ENCODE results near the gene TMEM183A.
A peak's percentile ranks its signal among the peaks of the same experiment; 100 is the strongest.
"Not testable (repeated sequence)": the region's sequence is repeated elsewhere in the genome, so short reads cannot be mapped to it uniquely, and the experiment has no call there.

TMEM183A gene

DNA sequence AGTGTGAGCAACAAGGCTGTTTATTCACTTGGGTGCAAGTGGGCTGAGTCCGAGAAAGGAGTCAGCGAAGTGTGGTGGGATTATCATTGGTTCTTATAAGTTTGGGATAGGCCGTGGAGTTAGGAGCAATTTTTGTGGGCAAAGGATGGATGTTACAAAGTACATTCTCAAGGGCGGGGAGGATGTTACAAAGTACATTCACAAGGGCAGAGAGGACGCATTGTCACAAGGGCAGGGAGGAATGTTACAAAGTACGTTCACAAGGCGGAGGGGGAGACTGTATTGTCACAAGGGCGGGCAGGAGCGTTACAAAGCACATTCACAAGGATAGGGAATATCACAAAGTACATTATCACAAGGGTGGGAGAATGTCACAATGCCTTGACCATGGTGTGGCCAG, 5.2 kb upstream of the TMEM183A start:
- TF ChIP-seq POLR2A (IDR thresholded peaks at IDR 0.05; ENCODE audit: low read depth, low read length) = no peak
- no peak for TF ChIP-seq TAF1 (IDR thresholded peaks at IDR 0.05; ENCODE audit: low read depth, low read length)
- TF ChIP-seq POU2F2 (IDR thresholded peaks at IDR 0.05; ENCODE audit: low read depth, low read length) = no peak
- TF ChIP-seq SPI1 (IDR thresholded peaks at IDR 0.05; ENCODE audit: low read depth, low read length) = no peak
- TF ChIP-seq PAX5 (IDR thresholded peaks at IDR 0.05; ENCODE audit: insufficient read depth, low read length, severe bottlenecking) = no peak
- no peak for TF ChIP-seq POLR2AphosphoS5 (IDR thresholded peaks at IDR 0.05; ENCODE audit: low read depth, low read length)
- no peak for DNase-seq (ENCODE audit: insufficient read length, low spot score)
- FAIRE-seq = no peak

DNA sequence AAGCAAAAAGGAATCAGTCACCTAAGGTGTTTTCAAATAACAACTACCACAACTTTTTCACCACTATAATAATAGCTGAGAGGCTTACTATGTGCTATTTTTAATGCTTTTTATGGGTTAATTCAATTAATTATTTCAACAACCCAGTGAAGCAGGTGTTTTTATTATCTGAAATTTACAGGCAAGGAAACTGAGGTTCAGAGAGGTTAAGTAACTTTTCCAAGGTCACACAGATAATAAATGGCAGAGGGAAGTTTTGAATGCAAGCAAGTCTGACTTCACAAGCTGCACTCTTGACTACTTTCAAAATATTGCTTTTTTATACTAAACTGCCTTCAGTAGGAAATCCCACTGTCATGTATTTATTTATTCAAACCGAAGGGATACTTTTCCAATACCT, 4.2 kb upstream of the TMEM183A start:
- DNase-seq (ENCODE audit: insufficient read length, low spot score) (no peak), FAIRE-seq (no peak)
- TF ChIP-seq POLR2AphosphoS5 (IDR thresholded peaks at IDR 0.05; ENCODE audit: low read depth, low read length) = no peak

DNA sequence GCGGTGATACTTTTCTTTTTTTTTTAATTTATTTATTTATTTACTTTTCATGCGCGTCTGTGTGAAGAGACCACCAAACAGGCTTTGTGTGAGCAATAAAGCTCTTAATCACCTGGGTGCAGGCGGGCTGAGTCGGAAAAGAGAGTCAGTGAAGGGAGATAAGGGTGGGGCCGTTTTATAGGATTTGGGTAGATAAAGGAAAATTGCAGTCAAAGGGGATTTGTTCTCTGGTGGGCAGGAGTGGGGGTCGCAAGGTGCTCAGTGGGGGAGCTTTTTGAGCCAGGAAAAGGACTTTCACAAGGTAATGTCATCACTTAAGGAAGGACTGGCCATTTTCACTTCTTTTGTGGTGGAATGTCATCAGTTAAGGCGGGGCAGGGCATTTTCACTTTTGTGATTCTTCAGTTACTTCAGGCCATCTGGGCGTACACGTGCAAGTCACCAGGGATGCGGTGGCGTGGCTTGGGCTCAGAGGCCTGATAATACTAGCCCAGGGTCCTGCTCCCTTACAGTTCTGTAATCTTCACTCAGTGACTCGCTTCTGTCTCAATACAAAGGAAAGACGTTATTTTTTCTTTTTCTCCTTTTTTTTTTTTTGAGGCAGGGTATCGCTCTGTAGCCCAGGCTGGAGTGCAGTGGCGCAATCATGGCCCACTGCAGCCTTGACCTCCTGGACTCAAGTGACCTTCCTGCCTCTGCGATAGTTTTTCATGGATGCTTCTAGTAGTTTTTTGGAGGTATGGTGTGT, 1.6 kb upstream of the TMEM183A start:
- not testable (repeated sequence) for FAIRE-seq; DNase-seq (ENCODE audit: insufficient read length, low spot score)

- TF ChIP-seq POLR2AphosphoS5 (IDR thresholded peaks at IDR 0.05; ENCODE audit: low read depth, low read length) = no peak
- no peak for TF ChIP-seq POU2F2 (IDR thresholded peaks at IDR 0.05; ENCODE audit: low read depth, low read length)
- TF ChIP-seq PAX5 (IDR thresholded peaks at IDR 0.05; ENCODE audit: insufficient read depth, low read length, severe bottlenecking) = no peak
- TF ChIP-seq TAF1 (IDR thresholded peaks at IDR 0.05; ENCODE audit: low read depth, low read length) = no peak
- no peak for TF ChIP-seq SPI1 (IDR thresholded peaks at IDR 0.05; ENCODE audit: low read depth, low read length)
- TF ChIP-seq POLR2A (IDR thresholded peaks at IDR 0.05; ENCODE audit: low read depth, low read length) = no peak
- no peak for FAIRE-seq
- no peak for DNase-seq (ENCODE audit: insufficient read length, low spot score)
Measured at GRCh38 chr1:203009185-203009584, 2.0 kb downstream of the TMEM183A start.

GRCh38 chr1:203011582-203011981, 4.4 kb downstream of the TMEM183A start:
- TF ChIP-seq POLR2AphosphoS5 (IDR thresholded peaks at IDR 0.05; ENCODE audit: low read depth, low read length) = no peak
- no peak for TF ChIP-seq POLR2A (IDR thresholded peaks at IDR 0.05; ENCODE audit: low read depth, low read length)
- no peak for TF ChIP-seq PAX5 (IDR thresholded peaks at IDR 0.05; ENCODE audit: insufficient read depth, low read length, severe bottlenecking)
- no peak for TF ChIP-seq SPI1 (IDR thresholded peaks at IDR 0.05; ENCODE audit: low read depth, low read length)
- no peak for TF ChIP-seq POU2F2 (IDR thresholded peaks at IDR 0.05; ENCODE audit: low read depth, low read length)
- TF ChIP-seq TAF1 (IDR thresholded peaks at IDR 0.05; ENCODE audit: low read depth, low read length) = no peak
- DNase-seq (ENCODE audit: insufficient read length, low spot score) (no peak), FAIRE-seq (no peak)

GRCh38 chr1:203017061-203017460, 9.9 kb downstream of the TMEM183A start:
- DNase-seq (ENCODE audit: insufficient read length, low spot score) = no peak
- FAIRE-seq = no peak
- TF ChIP-seq PAX5 (IDR thresholded peaks at IDR 0.05; ENCODE audit: insufficient read depth, low read length, severe bottlenecking) (no peak), POU2F2 (IDR thresholded peaks at IDR 0.05; ENCODE audit: low read depth, low read length) (no peak), SPI1 (IDR thresholded peaks at IDR 0.05; ENCODE audit: low read depth, low read length) (no peak), POLR2AphosphoS5 (IDR thresholded peaks at IDR 0.05; ENCODE audit: low read depth, low read length) (no peak)

GRCh38 chr1:203017692-203018091, 10.5 kb downstream of the TMEM183A start:
- TF ChIP-seq POLR2A (IDR thresholded peaks at IDR 0.05; ENCODE audit: low read depth, low read length) = no peak
- no peak for TF ChIP-seq POLR2AphosphoS5 (IDR thresholded peaks at IDR 0.05; ENCODE audit: low read depth, low read length)
- TF ChIP-seq POU2F2 (IDR thresholded peaks at IDR 0.05; ENCODE audit: low read depth, low read length) = no peak
- no peak for TF ChIP-seq PAX5 (IDR thresholded peaks at IDR 0.05; ENCODE audit: insufficient read depth, low read length, severe bottlenecking)
- no peak for TF ChIP-seq TAF1 (IDR thresholded peaks at IDR 0.05; ENCODE audit: low read depth, low read length)
- TF ChIP-seq SPI1 (IDR thresholded peaks at IDR 0.05; ENCODE audit: low read depth, low read length) = no peak
- DNase-seq (ENCODE audit: insufficient read length, low spot score) (no peak), FAIRE-seq (no peak)

- not testable (repeated sequence) for DNase-seq (ENCODE audit: insufficient read length, low spot score)
- FAIRE-seq = peak; percentile 71
Measured at GRCh38 chr1:203022855-203023254, 15.7 kb downstream of the TMEM183A start.

DNA sequence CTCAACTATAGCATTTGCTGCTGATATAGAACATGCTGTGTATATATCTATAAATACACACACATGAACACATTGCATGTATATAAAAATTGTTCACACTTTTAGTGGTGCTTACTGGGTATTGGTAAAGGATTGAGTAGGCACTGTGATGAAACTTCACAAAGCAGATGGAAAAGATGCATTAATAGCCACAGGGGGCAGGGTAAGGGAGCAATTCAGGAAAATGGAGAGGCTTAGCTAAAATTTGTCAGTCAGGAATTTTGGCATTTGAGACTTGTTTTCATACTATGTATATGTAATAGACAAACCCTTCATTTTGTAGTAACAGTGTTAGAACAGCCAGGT, 18.5 kb downstream of the TMEM183A start:
- no peak for TF ChIP-seq TAF1 (IDR thresholded peaks at IDR 0.05; ENCODE audit: low read depth, low read length)
- no peak for TF ChIP-seq SPI1 (IDR thresholded peaks at IDR 0.05; ENCODE audit: low read depth, low read length)
- no peak for DNase-seq (ENCODE audit: insufficient read length, low spot score)
- no peak for FAIRE-seq

GRCh38 chr1:203026031-203026665, 19.0 kb downstream of the TMEM183A start, which contains the start of gene PPFIA4:
TSS of gene PPFIA4 (plus strand) at chr1:203026491. CDS start at chr1:203039009, 12,518 bp downstream.
- DNase-seq (ENCODE audit: insufficient read length, low spot score) (peak; percentile 95), FAIRE-seq (peak; percentile 72)
- TF ChIP-seq POLR2A (IDR thresholded peaks at IDR 0.05; ENCODE audit: low read depth, low read length) (peak; percentile 70), POU2F2 (IDR thresholded peaks at IDR 0.05; ENCODE audit: low read depth, low read length) (peak; percentile 65; the same call in 1 of the 2 replicates), POLR2AphosphoS5 (IDR thresholded peaks at IDR 0.05; ENCODE audit: low read depth, low read length) (peak; percentile 82; the same call in 1 of the 2 replicates), SPI1 (IDR thresholded peaks at IDR 0.05; ENCODE audit: low read depth, low read length) (no peak), TAF1 (IDR thresholded peaks at IDR 0.05; ENCODE audit: low read depth, low read length) (no peak), PAX5 (IDR thresholded peaks at IDR 0.05; ENCODE audit: insufficient read depth, low read length, severe bottlenecking) (peak; percentile 57)

Data from GM12891 (cell line).